Endodermal cell (in vitro differentiated cells): ENCODE data around the gene BNIP3. TPM values are rescaled to one million over a fixed set of nuclear protein-coding genes. Genes with fewer than 3 reads are reported as not detected.
A peak's percentile ranks its signal among the peaks of the same experiment; 100 is the strongest.

Experiments used
- DNase-seq: peaks from one replicate; pipeline ENCODE4 v3.0.0-alpha.2; 2017
- H3K27ac ChIP-seq: 2 replicates; pipeline ENCODE4 v1.5.1; 2013; ENCODE audit warnings: mild to moderate bottlenecking, low read depth, low read length, moderate library complexity
- H3K27me3 ChIP-seq: 2 replicates; pipeline ENCODE4 v1.6.1; 2013; ENCODE audit warnings: mild to moderate bottlenecking, low read length, moderate library complexity; ENCODE audit not compliant: insufficient read depth, control insufficient read depth, poor library complexity, severe bottlenecking
- H3K36me3 ChIP-seq: 2 replicates; pipeline ENCODE4 v1.7.0; 2013; ENCODE audit warnings: mild to moderate bottlenecking, low read length, moderate library complexity; ENCODE audit not compliant: control insufficient read depth, insufficient read depth
- H3K4me1 ChIP-seq: one replicate; pipeline ENCODE4 v1.7.0; 2013; ENCODE audit warnings: low read length; ENCODE audit not compliant: control insufficient read depth, insufficient read depth
- H3K4me3 ChIP-seq: 2 replicates; pipeline ENCODE4 v1.5.1; 2013; ENCODE audit warnings: mild to moderate bottlenecking, low read length, moderate library complexity
- H3K9ac ChIP-seq: 2 replicates; pipeline ENCODE4 v1.6.1; 2013; ENCODE audit warnings: mild to moderate bottlenecking, low read length, moderate library complexity; ENCODE audit not compliant: poor library complexity, severe bottlenecking; ENCODE audit errors: extremely low read depth
- H3K9me3 ChIP-seq: 2 replicates; pipeline ENCODE4 v1.6.1; 2013; ENCODE audit warnings: mild to moderate bottlenecking, low read length, moderate library complexity; ENCODE audit not compliant: control insufficient read depth
- H3K27ac Mint-ChIP-seq: 2 replicates; pipeline ENCODE4 v1.8.0; 2020; ENCODE audit warnings: mixed read lengths
- H3K27me3 Mint-ChIP-seq: 2 replicates; pipeline ENCODE4 v1.8.0; 2021; ENCODE audit warnings: mild to moderate bottlenecking, mixed read lengths; ENCODE audit not compliant: insufficient read depth
- H3K36me3 Mint-ChIP-seq: 2 replicates; pipeline ENCODE4 v1.8.0; 2020; ENCODE audit warnings: low read depth, mixed read lengths
- H3K4me1 Mint-ChIP-seq: 2 replicates; pipeline ENCODE4 v1.8.0; 2020; ENCODE audit warnings: mixed read lengths
- H3K4me3 Mint-ChIP-seq: 2 replicates; pipeline ENCODE4 v1.8.0; 2020; ENCODE audit warnings: mild to moderate bottlenecking, moderate library complexity, mixed read lengths
- H3K9me3 Mint-ChIP-seq: 2 replicates; pipeline ENCODE4 v1.8.0; 2020; ENCODE audit warnings: mild to moderate bottlenecking, mixed read lengths
- WGBS, 2 experiments: methylation state at CpG; one replicate each; pipeline versions ENCODE4 v1.1.5 to v1.1.7; 2013; ENCODE audit warnings: missing lambda C conversion rate in 2 of 2, mixed read lengths in 1 of 2; ENCODE audit not compliant: insufficient coverage in 1 of 2, insufficient read length in 1 of 2; 5-methylcytosine and 5-hydroxymethylcytosine counted together
- total RNA-seq, 2 donors: library from RNA; stranded (reverse); fragmentation: NEBNext Ultra II Directional in 1 of 2; extraction: Animal tissue kit (Norgen Biotek cat#: 25700) in 1 of 2; gene quantifications; 2 replicates in 1 of 2; 3 replicates in 1 of 2; pipeline ENCODE4 v1.2.1, GENCODE V29; 2021
- TF ChIP-seq, protein P1 (sequence below): fragments of 200-600 bp; sonication (generic); conservative IDR thresholded peaks from 2 replicates; pipeline ENCODE4 v1.5.0; 2021; ENCODE audit warnings: antibody characterized with exemption, mild to moderate bottlenecking

Gene BNIP3
- total RNA-seq, 2 donors from 2014 or later: 93.5 to 108 TPM

DNA sequence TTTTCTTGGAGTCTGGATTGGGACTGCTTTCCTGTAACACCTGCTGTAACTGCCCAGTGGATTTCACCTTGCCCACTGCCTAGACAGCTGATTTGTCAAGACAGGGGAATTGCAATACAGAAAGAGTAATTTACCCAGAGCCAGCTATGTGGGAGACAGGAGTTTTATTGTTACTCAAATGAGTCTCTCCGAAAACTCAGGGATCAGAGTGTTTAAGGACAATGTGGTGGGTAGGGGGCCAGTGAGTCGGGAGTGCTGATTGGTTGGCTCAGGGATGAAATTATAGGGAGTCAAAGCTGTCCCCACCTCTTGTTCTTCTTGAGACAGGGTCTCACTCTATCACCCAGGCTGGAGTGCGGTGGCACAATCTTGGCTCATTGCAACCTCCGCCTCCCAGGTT lies 25.2 kb upstream of the BNIP3 start:
- Histone ChIP-seq H3K9ac (no peak overlapping the region), H3K27me3 (no peaks in the 10 kb centered on the region), H3K4me1 (peaks cover 13% of the 10 kb centered on the region), H3K36me3 (no peaks in the 10 kb centered on the region), H3K9me3 (peaks cover 17% of the 10 kb centered on the region), H3K27ac (no peak overlapping the region), H3K4me3 (no peak overlapping the region)
- peaks cover 41% of the 10 kb centered on the region for H3K4me1 Mint-ChIP-seq
- 79 to 89% methylated on average over 4 of the region's 4 CpGs for WGBS, 2 experiments
- DNase-seq: peak; percentile 71
- H3K4me3 Mint-ChIP-seq: no peak overlapping the region
- H3K27me3 Mint-ChIP-seq: no peaks in the 10 kb centered on the region
- peaks cover 34% of the 10 kb centered on the region for H3K9me3 Mint-ChIP-seq
- H3K36me3 Mint-ChIP-seq: peaks cover 5% of the 10 kb centered on the region
- TF ChIP-seq, protein P1, sequence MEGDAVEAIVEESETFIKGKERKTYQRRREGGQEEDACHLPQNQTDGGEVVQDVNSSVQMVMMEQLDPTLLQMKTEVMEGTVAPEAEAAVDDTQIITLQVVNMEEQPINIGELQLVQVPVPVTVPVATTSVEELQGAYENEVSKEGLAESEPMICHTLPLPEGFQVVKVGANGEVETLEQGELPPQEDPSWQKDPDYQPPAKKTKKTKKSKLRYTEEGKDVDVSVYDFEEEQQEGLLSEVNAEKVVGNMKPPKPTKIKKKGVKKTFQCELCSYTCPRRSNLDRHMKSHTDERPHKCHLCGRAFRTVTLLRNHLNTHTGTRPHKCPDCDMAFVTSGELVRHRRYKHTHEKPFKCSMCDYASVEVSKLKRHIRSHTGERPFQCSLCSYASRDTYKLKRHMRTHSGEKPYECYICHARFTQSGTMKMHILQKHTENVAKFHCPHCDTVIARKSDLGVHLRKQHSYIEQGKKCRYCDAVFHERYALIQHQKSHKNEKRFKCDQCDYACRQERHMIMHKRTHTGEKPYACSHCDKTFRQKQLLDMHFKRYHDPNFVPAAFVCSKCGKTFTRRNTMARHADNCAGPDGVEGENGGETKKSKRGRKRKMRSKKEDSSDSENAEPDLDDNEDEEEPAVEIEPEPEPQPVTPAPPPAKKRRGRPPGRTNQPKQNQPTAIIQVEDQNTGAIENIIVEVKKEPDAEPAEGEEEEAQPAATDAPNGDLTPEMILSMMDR: no peak
- peak overlapping the region; percentile 13 for H3K27ac Mint-ChIP-seq

DNA sequence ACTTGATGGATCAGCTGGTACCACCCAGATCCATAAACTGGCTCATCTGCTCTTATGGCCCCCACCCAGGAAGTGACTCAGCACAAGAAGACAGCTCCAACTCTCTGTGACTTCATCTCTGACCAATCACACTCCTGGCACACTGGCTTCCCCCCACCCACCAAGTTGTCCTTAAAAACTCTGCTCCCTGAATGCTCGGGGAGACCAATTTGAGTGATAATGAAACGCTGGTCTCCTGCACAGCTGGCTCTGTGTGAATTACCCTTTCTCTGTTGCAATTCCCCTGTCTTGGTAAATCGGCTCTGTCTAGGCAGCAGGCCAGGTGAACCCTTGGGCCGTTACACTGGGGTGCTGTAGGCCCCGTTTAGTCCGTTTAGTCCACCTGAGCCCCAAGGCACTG lies 23.4 kb upstream of the BNIP3 start:
- peaks cover 36% of the 10 kb centered on the region for H3K9me3 Mint-ChIP-seq
- H3K36me3 Mint-ChIP-seq: peaks cover 5% of the 10 kb centered on the region
- H3K27ac Mint-ChIP-seq: no peak overlapping the region
- H3K36me3 ChIP-seq: no peaks in the 10 kb centered on the region
- peak overlapping the region; percentile 34 for H3K4me3 ChIP-seq
- peaks cover 17% of the 10 kb centered on the region for H3K9me3 ChIP-seq
- no peak overlapping the region for H3K9ac ChIP-seq
- no peaks in the 10 kb centered on the region for H3K27me3 ChIP-seq
- no peak overlapping the region for H3K27ac ChIP-seq
- no peak for DNase-seq
- H3K27me3 Mint-ChIP-seq: no peaks in the 10 kb centered on the region
- H3K4me1 ChIP-seq: peaks cover 10% of the 10 kb centered on the region
- H3K4me3 Mint-ChIP-seq: no peak overlapping the region
- H3K4me1 Mint-ChIP-seq: peaks cover 37% of the 10 kb centered on the region
- 93 to 94% methylated on average over 4 to 6 of the region's 6 CpGs for WGBS, 2 experiments
- TF ChIP-seq, protein P1: no peak

DNA sequence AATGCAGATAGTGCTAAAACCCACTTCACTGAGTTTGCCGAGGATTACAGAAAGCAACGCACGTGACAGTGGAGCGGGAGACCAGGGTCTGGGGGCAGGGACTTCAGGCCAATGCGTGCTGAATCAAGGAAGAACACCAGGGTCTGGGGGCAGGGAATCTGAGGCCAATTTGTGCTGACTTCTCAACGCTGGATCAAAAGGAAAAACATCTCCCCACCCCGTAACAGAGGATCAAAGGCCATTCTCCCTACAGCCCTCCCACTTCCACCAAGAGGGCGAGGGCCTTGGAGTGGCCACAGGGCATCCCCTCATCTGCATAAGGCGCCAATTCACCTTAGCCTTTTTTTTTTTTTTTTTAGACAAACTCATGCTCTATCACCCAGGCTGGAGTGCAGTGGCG lies 22.3 kb upstream of the BNIP3 start:
- no peak overlapping the region for H3K27ac ChIP-seq
- H3K4me3 ChIP-seq: peak overlapping the region; percentile 56
- Mint-ChIP-seq H3K4me3 (no peak overlapping the region), H3K36me3 (peaks cover 5% of the 10 kb centered on the region), H3K9me3 (peaks cover 36% of the 10 kb centered on the region), H3K27ac (peak overlapping the region; percentile 17), H3K27me3 (no peaks in the 10 kb centered on the region), H3K4me1 (peaks cover 34% of the 10 kb centered on the region)
- no peak for DNase-seq
- peaks cover 17% of the 10 kb centered on the region for H3K9me3 ChIP-seq
- WGBS, 2 experiments: 84 to 87% methylated on average over 8 to 10 of the region's 10 CpGs
- no peak overlapping the region for H3K9ac ChIP-seq
- no peaks in the 10 kb centered on the region for H3K36me3 ChIP-seq
- TF ChIP-seq, protein P1: no peak
- no peaks in the 10 kb centered on the region for H3K27me3 ChIP-seq
- peaks cover 7% of the 10 kb centered on the region for H3K4me1 ChIP-seq
